C4-2B (cell line): Measurements from ENCODE around the gene BNC2.

Source experiments
- H3K27ac ChIP-seq: fragments of 450-650 bp; 2 replicates; pipeline ENCODE4 v1.5.1; 2017
- CTCF ChIP-seq: fragments of 450-650 bp; conservative IDR thresholded peaks from 2 replicates; pipeline ENCODE4 v1.5.1; 2017; ENCODE audit warnings: mild to moderate bottlenecking
- ZFX ChIP-seq: fragments of 450-650 bp; IDR thresholded peaks from 2 replicates; pipeline ENCODE4 v1.6.1; 2017

Gene BNC2

DNA sequence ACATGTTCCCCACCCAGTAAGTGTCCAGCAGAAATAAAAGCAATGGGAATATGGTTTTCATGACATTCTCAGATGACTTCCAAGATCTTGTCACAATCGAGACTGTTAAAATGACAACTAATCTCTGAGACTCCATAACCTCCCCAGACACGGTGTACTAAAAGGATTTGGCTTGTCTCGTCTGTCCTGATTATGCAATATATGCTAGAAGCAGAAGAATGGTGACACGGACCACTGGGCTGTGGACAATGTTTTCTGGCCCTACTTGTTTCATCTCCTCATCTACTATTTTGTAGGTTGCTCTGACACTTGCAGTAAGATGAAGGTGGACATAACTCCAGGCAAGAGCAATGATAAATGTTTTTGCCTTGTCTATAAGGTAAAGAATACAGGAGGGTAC lies 56.6 kb downstream of the BNC2 start:
- no peak overlapping the region for H3K27ac ChIP-seq
- TF ChIP-seq CTCF: no peak
- TF ChIP-seq ZFX: no peak

- TF ChIP-seq CTCF (no peak), ZFX (no peak)
Observed at GRCh38 chr9:16811987-16812685, 58.3 kb downstream of the BNC2 start.

DNA sequence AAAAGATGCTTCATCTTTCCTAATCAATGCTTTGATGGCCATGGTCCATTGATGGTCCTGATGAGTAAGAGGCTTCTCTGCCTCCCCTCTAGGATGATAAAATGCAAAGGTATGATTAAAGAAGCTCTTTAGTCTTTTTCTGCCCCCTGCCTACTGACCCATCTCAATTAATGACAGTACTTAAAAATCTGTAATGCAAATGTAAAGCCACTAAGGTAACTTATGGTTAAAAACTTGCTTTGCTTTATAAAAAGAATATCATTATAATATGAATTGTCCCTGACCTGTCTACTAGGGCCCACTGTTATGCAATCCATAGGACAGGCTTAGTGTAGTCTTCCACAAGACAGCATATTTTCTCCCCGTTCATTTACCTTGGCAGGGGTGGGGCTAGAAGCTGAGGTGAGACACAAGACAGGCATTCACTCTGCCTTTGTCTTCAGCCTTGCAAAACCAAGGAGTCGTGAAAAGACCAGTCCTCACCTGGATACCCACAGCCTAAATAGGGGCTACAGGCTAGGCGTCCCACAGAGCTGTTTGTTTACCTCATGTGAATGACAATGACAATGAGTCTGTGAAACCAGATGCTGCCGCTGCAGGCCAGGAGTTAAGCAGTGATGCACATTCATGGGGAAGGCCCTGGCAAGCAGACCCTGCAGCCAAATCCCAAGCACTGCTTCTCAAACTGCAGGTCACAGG lies 60.4 kb downstream of the BNC2 start:
- no peak for TF ChIP-seq ZFX
- no peak for TF ChIP-seq CTCF
- no peak overlapping the region for H3K27ac ChIP-seq

More at GRCh38 chr9:16811987-16812685, 58.3 kb downstream of the BNC2 start:
- no peak overlapping the region for H3K27ac ChIP-seq

- TF ChIP-seq ZFX: no peak
- no peak for TF ChIP-seq CTCF
Observed at GRCh38 chr9:16806674-16807073, 63.8 kb downstream of the BNC2 start.

DNA sequence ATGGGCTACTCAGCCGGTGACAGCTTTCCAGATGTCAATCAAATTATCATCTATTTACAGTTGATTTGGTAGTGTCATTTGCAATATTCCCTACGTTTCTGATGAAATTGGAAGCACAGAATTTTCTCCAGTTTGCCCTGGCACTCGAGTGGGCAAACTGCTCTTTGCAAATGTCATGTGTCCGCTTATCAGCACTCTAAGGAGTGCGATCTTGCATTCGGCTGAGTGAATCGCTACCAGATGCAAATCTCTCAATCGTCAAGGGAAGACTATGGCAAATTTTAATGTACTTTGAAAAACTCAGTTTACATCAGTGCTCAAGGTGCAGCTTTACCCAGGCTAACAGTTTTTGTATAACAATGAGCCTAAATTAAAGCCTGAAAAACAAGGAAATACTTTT lies 66.8 kb downstream of the BNC2 start:
- TF ChIP-seq ZFX: no peak
- TF ChIP-seq CTCF: no peak
- no peak overlapping the region for H3K27ac ChIP-seq

More at GRCh38 chr9:16806674-16807073, 63.8 kb downstream of the BNC2 start:
- H3K27ac ChIP-seq: no peak overlapping the region

GRCh38 chr9:16801871-16802466 lies 68.5 kb downstream of the BNC2 start:
- TF ChIP-seq CTCF (no peak), ZFX (no peak)
- H3K27ac ChIP-seq: no peak overlapping the region

GRCh38 chr9:16796304-16796825 lies 74.1 kb downstream of the BNC2 start:
- TF ChIP-seq ZFX (no peak), CTCF (no peak)
- H3K27ac ChIP-seq: no peak overlapping the region
